ENCODE data around the gene PARP4.
"Not testable (repeated sequence)": the region's sequence is repeated elsewhere in the genome, so short reads cannot be mapped to it uniquely, and the experiment has no call there.

Gene PARP4

DNA sequence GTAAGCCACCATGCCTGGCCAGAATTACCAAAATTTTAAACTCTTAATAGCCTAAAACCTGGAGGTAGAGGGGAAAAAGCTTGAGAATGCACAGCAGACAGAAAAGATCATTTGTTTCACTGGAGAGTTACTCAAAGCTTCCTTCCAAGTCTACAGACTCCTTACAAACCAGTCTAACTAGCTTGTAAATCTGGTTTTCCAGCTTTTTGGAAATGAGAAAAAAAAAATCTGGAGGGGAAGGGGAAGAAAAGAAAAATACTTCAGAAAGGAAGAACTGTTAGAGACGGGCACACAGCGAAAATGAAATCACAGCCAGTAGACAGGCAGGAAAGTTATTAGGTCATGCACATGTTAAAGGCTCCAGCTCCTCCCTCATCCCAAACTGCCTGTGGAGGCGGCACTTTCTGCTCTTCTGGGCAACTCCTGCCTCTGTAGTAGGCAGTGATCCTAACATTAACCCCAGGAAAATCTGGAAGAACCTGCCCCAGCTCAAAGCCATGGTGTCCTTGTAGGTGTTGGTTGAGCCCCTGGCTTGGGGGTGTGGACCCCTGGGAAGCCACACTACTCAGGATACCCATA lies 17.3 kb downstream of the PARP4 start:
- Mint-ChIP-seq H3K4me1 (no peaks in the 10 kb centered on the region), H3K36me3 (ENCODE audit: low read depth) (peaks cover 60% of the 10 kb centered on the region), H3K4me3 (no peak overlapping the region), H3K27ac (peak overlapping the region; percentile 26), H3K9me3 (no peaks in the 10 kb centered on the region), H3K27me3 (ENCODE audit: low read depth, poor library complexity) (no peaks in the 10 kb centered on the region)
- TF ChIP-seq, protein P1, sequence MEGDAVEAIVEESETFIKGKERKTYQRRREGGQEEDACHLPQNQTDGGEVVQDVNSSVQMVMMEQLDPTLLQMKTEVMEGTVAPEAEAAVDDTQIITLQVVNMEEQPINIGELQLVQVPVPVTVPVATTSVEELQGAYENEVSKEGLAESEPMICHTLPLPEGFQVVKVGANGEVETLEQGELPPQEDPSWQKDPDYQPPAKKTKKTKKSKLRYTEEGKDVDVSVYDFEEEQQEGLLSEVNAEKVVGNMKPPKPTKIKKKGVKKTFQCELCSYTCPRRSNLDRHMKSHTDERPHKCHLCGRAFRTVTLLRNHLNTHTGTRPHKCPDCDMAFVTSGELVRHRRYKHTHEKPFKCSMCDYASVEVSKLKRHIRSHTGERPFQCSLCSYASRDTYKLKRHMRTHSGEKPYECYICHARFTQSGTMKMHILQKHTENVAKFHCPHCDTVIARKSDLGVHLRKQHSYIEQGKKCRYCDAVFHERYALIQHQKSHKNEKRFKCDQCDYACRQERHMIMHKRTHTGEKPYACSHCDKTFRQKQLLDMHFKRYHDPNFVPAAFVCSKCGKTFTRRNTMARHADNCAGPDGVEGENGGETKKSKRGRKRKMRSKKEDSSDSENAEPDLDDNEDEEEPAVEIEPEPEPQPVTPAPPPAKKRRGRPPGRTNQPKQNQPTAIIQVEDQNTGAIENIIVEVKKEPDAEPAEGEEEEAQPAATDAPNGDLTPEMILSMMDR (IDR thresholded peaks at IDR 0.05), result no peak
- no peak for DNase-seq

DNA sequence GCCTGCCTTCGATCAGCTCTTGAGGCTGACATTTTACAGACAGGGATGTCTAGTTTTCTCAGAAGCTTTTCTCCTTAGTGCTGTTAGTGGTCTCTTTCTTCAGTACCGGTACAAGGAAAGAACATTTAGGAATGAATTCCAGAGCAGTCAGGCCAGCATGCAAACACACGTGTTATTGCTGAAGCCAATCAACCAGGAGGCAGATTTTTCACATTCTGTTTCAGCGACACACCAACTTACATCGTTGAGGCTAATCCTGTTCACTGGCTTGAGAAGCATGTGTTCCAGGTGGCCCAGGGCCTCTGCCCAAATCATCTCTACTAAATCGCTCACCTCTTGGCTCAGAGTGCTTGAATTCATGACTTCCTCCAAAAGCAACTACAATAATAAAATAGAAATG lies 19.2 kb downstream of the PARP4 start:
- Mint-ChIP-seq H3K27me3 (ENCODE audit: low read depth, poor library complexity) (no peaks in the 10 kb centered on the region), H3K4me1 (peaks cover 4% of the 10 kb centered on the region), H3K4me3 (no peak overlapping the region), H3K9me3 (no peaks in the 10 kb centered on the region), H3K27ac (no peak overlapping the region), H3K36me3 (ENCODE audit: low read depth) (peaks cover 78% of the 10 kb centered on the region)
- TF ChIP-seq, protein P1 (IDR thresholded peaks at IDR 0.05), result no peak
- no peak for DNase-seq

DNA sequence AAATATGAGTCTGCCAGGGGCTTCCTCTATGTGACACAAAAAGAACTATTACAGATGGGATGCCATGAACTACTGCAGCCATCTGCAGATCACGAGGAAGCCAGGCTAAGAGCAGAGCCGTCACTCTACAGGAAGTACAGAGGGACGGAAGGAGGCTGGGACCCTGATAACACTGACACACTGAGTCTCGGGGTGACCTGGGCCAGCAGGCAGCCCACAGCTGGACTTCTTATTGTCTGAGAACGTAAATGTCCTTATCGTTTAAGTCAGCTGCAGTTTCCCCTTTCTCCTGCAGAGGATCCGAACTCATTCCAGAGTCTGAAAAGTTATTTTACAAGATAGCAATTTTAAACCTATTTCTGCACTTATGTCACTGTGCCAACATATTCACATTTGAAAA lies 20.7 kb downstream of the PARP4 start:
- H3K9me3 Mint-ChIP-seq, result no peaks in the 10 kb centered on the region
- H3K4me3 Mint-ChIP-seq, result no peak overlapping the region
- no peak for DNase-seq

DNA sequence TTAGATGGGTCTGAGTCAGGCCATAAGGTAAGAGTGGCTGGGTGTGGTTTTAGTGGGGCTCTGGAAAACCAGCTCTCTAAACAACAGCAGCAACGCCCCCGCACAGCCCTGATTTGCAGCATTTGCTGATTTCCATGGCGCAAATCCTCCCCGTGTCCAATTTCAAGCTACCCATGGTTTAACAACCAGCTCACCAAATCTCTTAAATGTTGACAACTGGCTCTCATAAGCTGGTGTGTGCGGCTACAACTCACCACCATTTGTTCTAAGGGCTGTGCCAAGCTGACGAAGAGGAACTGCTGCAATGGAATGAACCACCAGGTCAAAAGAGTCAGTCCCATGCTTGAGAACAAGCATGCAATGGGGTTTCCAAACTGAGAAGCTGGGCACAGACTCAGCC lies 22.9 kb downstream of the PARP4 start:
- Mint-ChIP-seq H3K27ac (no peak overlapping the region), H3K9me3 (no peaks in the 10 kb centered on the region), H3K27me3 (ENCODE audit: low read depth, poor library complexity) (no peaks in the 10 kb centered on the region), H3K4me1 (peaks cover 4% of the 10 kb centered on the region), H3K36me3 (ENCODE audit: low read depth) (peaks cover 84% of the 10 kb centered on the region), H3K4me3 (no peak overlapping the region)
- DNase-seq, result no peak
- TF ChIP-seq, protein P1 (IDR thresholded peaks at IDR 0.05), result no peak

More for the DNA sequence above, 20.7 kb downstream of the PARP4 start:
- Mint-ChIP-seq H3K27ac (no peak overlapping the region), H3K27me3 (ENCODE audit: low read depth, poor library complexity) (no peaks in the 10 kb centered on the region), H3K36me3 (ENCODE audit: low read depth) (peaks cover 81% of the 10 kb centered on the region), H3K4me1 (peaks cover 4% of the 10 kb centered on the region)
- TF ChIP-seq, protein P1 (IDR thresholded peaks at IDR 0.05), result no peak

DNA sequence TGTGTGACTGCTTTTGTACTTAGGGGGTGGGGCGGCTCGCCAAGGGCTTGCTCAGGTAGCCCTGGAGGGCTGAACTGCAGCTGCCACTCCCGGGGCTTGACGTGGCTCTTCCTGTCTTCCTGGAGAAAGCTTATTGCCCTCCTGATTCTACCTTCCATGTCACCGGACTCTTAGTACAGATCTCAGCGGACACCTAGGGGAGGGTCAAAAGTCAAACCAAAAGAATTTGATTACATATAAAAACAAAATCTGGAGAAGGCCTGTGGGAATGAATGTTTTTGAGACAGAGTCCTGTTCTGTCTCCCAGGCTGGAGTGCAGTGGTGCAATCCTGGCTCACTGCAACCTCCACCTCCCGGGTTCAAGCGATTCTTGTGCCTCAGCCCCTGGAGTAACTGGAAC lies 24.5 kb downstream of the PARP4 start:
- H3K4me1 Mint-ChIP-seq; H3K27me3 Mint-ChIP-seq (ENCODE audit: low read depth, poor library complexity); H3K27ac Mint-ChIP-seq; H3K9me3 Mint-ChIP-seq; H3K4me3 Mint-ChIP-seq; DNase-seq: not testable (repeated sequence)
- H3K36me3 Mint-ChIP-seq (ENCODE audit: low read depth), result peaks cover 81% of the 10 kb centered on the region

DNA sequence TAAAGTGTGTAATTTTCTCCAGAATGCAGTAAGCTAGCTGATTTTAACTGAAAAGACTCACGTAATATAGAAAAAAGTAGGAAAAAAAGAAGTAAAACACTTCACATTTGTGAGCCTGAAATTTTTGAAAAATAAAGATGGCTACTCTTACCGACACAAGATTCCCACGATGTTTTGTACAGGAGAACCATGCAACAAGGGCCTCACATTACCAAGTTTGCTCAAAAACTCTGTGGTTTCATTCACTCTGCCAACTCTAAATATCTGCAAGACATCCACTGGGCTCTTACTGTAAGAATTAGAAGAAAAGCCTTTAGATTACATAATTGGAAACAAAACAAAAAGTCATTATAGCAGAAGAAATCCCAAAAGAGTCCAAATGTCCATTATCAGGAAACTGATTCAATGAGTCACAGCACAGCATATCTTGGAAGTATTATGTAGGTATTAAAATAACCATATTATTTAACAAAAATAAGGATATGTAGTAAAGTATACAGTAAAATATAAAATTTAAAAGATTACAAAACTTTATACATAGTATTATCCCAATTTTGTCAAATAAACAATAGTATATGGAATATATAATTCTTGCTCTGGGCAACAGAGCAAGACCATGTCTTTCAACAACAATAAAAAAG lies 26.4 kb downstream of the PARP4 start:
- peaks cover 89% of the 10 kb centered on the region for H3K36me3 Mint-ChIP-seq (ENCODE audit: low read depth)

DNA sequence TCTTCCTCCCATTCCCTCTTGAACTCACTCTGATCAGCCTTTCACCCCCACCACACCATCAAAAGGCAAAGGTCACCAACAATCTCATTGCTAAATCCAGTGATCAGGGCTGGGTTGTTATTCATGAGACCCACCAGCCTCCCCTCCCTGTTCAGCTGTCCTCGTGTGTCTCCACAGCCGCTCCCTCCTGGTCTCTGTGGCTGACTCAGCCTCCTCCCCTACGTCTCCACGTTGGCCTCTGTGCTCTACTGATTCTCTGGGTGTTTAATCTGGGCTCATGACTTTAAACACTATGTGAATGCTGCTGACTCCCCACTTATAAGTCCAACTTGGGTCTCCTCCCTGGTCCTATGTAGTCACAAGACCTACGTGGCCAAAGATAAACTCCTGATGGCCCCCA lies 38.9 kb downstream of the PARP4 start:
- no peak for DNase-seq

More for the DNA sequence above, 26.4 kb downstream of the PARP4 start:
- DNase-seq; H3K4me1 Mint-ChIP-seq; H3K27me3 Mint-ChIP-seq (ENCODE audit: low read depth, poor library complexity); H3K27ac Mint-ChIP-seq; H3K4me3 Mint-ChIP-seq; H3K9me3 Mint-ChIP-seq: not testable (repeated sequence)

DNA sequence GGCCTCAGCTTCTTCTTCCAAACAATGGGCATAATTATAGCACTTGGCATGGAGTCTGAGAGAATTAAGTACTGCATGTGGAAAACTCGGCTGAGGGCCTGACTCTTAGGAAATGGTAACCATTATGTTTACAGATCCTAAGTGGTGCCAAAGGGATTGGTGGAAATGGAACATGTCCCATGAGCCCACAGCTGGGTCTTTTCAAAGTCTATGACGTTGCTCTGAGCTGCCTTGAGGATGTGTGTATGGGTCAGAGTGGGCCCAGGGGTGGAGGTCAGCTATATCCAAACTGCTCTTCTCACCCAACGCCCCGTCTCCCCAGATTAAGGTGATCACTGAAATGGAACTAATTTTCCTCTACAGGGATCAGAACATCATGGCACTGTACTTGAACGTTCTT lies 40.4 kb downstream of the PARP4 start:
- not testable (repeated sequence) for DNase-seq; H3K9me3 Mint-ChIP-seq; H3K4me3 Mint-ChIP-seq; H3K27ac Mint-ChIP-seq; H3K4me1 Mint-ChIP-seq; H3K27me3 Mint-ChIP-seq (ENCODE audit: low read depth, poor library complexity)
- H3K36me3 Mint-ChIP-seq (ENCODE audit: low read depth), result peaks cover 74% of the 10 kb centered on the region

More for the DNA sequence above, 38.9 kb downstream of the PARP4 start:
- peaks cover 70% of the 10 kb centered on the region for H3K36me3 Mint-ChIP-seq (ENCODE audit: low read depth)
- peak overlapping the region; percentile 40 for H3K27ac Mint-ChIP-seq
- H3K27me3 Mint-ChIP-seq (ENCODE audit: low read depth, poor library complexity), result no peaks in the 10 kb centered on the region
- TF ChIP-seq, protein P1 (IDR thresholded peaks at IDR 0.05), result no peak
- H3K4me1 Mint-ChIP-seq, result no peaks in the 10 kb centered on the region
- H3K9me3 Mint-ChIP-seq, result no peaks in the 10 kb centered on the region
- no peak overlapping the region for H3K4me3 Mint-ChIP-seq
